Jurkat, Clone E6-1 (cell line): ENCODE data around the gene KRT81.
"Not testable (repeated sequence)": the region's sequence is repeated elsewhere in the genome, so short reads cannot be mapped to it uniquely, and the experiment has no call there.

Source experiments
- DNase-seq: peaks from one replicate; pipeline ENCODE4 v3.0.0-alpha.2; 2011; ENCODE audit warnings: low read depth, low spot score
- H3K4me3 ChIP-seq: 2 replicates; pipeline ENCODE4 v1.5.1; 2011; ENCODE audit warnings: mild to moderate bottlenecking, low read length, control low read depth, moderate library complexity

KRT81 gene

GRCh38 chr12:52258335-52258901 is 32.9 kb downstream of the KRT81 start:
- DNase-seq, result no peak
- no peak overlapping the region for H3K4me3 ChIP-seq

DNA sequence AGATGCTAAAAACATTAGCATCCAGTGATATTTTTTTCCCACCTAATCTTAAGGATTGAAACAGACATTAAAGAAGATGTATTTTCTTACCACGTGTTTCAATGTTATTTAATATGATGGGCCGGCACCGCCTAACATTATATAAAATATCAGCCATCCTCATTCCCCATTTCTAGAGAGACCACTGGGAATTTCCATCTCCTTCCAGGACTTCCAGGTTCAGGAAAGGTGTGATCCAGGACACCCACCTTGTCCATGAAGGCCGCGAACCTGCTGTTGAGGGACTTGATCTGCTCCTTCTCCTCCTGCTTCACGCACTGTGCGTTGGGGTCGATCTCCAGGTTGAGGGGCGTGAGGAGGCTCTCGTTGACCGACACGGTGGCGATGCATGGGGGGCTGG is 33.4 kb downstream of the KRT81 start:
- not testable (repeated sequence) for H3K4me3 ChIP-seq, DNase-seq

- H3K4me3 ChIP-seq, result no peak overlapping the region
- DNase-seq, result no peak
Measured at GRCh38 chr12:52257074-52257551, 34.2 kb downstream of the KRT81 start.

GRCh38 chr12:52256584-52256935 is 34.8 kb downstream of the KRT81 start:
- H3K4me3 ChIP-seq, result no peak overlapping the region
- DNase-seq, result no peak

DNA sequence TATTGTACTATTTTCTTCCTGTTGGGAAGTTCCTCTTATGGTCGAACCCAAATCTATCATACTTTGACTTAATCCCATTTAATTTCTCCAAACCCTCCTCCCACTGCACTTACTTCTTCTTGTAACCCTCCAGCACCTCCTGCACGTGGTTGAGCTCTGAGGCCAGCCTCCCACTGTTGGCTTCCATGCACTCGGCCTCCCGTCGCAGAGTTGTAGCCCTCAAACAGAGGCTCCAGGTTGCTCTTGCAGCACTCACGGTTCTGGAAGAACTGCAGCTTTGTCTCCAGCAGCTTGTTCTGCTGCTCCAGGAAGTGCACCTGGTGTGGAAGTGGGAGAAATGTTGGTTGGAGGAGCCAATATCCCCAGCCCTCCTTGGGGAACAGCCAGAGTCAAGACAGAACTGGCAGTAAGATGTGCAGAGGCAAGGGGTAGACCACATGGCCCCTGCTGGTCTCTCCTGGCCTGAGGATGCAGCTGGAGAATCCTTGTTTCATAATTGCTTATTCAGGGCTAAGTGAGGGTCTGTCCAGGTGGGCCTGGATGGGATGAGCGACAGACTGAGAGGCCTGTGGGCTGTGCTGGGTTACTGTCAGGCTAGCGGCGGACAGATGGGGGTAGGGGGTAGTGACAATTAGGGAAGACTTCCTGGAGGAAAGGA is 35.3 kb downstream of the KRT81 start:
- H3K4me3 ChIP-seq, result no peak overlapping the region
- no peak for DNase-seq

DNA sequence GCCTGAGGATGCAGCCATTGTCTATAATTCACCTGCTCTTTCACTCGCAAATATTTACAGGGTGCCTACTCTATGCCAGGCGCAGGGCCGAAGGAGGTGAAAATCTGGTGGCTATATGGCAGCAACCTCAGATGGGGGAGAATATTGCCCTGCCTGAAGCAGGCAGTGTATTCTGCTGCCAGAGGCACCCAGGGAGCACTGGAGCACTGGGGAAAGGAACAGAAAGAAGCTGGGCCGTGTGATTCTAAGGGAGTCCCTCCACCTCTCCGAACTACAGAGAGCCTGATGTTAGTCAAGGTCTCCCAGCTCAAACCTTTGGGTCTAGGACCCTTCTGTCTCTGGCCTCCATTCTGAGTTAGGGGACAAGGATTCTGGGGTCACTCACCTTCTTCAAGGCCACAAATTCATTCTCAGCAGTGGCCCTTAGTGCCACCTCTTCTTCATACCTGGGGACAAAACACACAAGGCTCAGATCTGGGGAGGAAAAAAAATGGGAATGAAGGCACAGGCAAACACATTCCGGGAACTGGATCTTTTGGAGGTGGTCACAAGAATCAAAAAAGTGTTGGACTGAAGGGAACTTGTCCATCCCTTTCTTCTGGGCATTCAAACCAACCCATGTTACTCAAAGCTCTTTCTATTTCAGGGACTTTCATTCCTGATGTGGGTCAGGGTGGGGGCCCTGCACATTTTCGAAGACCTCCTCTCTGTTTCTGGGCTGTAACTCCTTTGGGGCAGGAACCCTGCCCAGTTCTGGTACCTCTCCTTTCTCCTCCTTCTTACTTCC is 36.2 kb downstream of the KRT81 start:
- H3K4me3 ChIP-seq, result no peak overlapping the region
- DNase-seq, result no peak

- no peak for DNase-seq
- H3K4me3 ChIP-seq, result no peak overlapping the region
Measured at GRCh38 chr12:52254180-52254964, 37.0 kb downstream of the KRT81 start.

DNA sequence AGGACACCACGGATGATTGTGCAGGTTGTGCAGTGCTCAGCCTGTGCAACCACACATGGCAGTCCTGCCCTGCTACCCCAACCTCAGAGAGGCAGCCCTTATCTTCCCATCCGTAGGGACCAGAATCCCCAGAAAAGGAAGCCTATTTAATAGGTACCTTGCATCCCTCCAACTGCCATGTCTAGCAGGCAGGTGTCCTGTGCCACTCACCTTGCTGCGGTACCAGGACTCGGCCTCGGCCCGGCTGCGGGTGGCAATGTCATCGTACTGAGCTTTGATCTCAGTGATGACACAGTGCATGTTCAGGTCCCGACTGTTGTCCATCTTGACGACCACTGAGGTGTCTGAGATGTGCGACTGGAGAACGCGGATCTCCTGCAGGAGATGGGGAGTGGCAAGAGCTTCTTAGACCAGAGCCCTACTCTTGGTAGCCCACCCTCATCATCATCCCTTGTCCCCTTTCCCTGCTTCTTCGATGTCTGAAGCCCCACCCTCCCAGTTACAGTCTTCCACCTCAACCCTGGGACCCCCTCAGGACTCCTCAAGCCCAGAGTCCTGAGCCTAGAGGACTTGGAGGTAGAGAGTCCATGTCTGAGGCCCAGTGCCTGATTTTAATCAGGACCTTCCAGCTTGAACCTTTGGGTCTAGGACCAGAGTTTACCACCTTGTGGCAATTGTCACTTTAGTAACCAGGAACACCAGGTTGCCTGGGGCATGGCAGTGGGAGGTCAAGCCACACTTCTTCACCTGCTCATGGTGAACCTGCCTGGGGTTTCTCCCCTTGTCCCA is 37.7 kb downstream of the KRT81 start:
- H3K4me3 ChIP-seq, result no peak overlapping the region
- no peak for DNase-seq

DNA sequence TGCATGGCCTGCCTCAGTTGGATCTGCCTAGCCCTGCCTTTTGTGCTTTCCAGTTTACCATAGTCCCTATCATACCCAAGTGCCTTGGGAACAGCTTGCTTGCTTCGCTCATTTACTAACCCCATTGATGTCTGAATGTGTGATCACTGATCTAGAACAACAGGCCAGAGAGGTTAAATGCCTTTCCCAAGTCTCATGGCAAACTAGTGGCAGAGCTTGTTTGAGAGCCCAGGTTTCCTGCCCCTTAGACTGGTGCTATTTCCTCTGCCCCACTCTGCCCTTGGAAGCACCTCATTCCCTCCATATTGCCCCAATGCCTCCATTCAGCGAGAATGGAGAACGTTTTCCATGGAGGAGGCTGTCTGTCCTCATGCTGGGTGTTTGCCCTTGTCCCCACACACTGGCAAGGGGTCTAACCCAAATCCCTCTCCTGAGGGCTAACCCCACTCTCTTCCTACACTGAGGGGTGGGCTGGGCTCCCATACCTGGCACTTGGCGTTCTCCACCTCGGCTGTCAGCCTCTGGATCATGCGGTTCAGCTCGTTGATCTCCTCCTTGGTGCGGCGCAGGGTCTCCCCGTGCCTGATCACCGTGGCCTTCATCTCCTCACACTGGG is 38.5 kb downstream of the KRT81 start:
- no peak for DNase-seq
- no peak overlapping the region for H3K4me3 ChIP-seq

DNA sequence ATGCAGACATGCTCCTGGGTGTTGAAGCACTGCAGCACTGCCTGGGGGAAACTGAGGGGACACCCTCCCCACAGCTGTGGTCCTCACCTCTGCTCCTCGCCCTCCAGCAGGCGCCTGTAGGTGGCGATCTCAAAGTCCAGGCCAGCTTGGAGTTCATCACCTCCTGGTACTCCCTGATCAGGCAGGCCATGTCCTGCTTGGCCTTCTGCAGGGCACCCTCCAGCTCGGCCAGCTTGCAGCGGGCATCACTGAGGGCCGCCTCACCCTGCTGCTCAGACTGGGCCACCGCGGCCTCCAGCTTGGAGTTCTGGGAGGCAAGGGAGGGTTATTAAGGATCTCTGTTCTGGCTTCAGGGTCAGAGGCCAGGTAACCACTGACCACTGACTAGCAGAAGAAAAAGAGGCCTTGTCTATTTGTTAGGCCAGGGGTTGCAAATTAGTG is 39.1 kb downstream of the KRT81 start:
- not testable (repeated sequence) for DNase-seq, H3K4me3 ChIP-seq

GRCh38 chr12:52251367-52252051 is 39.8 kb downstream of the KRT81 start:
- no peak for DNase-seq
- no peak overlapping the region for H3K4me3 ChIP-seq

- H3K4me3 ChIP-seq, result no peak overlapping the region
- no peak for DNase-seq
Measured at GRCh38 chr12:52250048-52250990, 41.0 kb downstream of the KRT81 start.

GRCh38 chr12:52249511-52250047 is 41.8 kb downstream of the KRT81 start:
- H3K4me3 ChIP-seq, result no peak overlapping the region
- no peak for DNase-seq

DNA sequence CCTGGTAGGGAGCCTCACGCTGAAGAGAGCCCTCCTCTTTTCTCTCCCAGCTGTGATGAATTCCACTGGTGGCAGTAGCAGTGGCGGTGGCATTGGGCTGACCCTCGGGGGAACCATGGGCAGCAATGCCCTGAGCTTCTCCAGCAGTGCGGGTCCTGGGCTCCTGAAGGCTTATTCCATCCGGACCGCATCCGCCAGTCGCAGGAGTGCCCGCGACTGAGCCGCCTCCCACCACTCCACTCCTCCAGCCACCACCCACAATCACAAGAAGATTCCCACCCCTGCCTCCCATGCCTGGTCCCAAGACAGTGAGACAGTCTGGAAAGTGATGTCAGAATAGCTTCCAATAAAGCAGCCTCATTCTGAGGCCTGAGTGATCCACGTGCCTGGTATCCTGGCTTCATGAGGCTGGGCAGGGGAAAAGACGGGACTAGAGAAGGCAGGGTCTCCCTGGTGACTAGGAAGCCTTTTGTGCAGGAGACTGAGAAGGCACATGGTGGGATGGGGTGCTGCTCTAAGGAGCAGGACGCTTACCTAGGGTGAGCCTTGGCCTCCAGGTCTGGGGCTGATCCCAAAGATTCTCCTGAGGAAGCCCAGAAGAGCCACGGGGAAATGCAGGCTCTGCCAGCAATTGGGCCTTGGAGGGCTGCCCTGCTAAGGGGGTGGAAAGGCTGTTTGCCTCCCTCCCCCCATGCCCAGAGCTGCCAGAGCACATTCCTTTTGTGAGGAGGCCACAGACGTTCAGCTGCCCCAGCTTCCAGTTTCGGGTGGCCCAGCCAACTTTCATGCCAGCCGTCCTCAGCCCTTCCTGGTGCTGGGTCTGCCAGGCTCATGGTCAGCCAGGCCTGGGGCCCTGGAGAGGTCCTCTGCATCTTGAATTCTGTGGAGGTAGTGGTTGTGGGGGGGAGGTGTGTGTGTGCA is 42.5 kb downstream of the KRT81 start:
- no peak overlapping the region for H3K4me3 ChIP-seq
- DNase-seq, result no peak

DNA sequence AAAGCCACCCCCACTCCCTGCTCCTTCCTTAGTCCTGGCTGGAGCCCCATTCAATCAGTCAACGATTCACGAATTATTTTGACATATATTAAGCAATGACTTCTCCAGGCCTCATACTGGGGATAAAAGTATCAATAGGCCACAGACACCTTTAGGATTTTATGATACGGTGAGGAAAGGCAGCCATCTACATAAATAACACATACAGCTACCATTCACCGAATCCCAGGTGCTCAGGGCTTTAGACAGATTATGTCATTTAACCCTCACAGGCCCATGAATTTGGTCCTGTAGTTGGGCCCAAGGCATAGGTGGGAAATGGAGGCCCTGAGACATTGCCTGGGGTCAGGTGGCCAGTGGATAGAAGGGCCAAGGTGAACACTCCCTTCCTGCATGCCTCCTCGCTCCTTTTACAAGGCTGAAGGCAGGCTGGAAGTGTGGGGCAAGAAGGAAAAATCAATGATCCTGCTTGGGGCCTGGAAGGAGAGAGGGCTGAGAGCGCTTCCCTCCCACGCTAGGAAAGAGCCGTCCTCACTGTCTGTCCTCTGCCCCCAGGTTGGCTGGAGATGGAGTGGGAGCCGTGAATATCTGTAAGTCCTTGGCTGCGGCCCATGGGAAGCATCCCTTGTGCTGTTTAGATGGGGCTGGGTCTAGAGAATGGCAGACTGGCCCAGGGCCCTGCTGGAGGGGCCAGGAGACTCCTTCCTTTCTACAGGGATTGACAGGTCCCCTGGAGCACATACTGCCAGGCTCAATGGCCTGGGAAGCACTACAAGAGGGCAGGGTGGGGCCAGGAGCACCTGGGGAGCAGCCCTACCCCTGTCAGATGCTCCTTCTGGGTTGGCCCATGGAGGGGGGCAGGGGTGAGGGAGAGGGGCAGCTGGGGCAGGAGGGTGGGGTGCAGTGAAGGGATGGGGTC is 43.5 kb downstream of the KRT81 start:
- DNase-seq, result no peak
- no peak overlapping the region for H3K4me3 ChIP-seq
